HEK293 (cell line): ENCODE data around the gene PARP15.

Experiments
- CTCF ChIP-seq: fragments of 450-650 bp; formaldehyde crosslinking; IDR thresholded peaks from 2 replicates; pipeline ENCODE4 v1.5.1; 2016; ENCODE audit warnings: missing biosample characterization, missing genetic modification characterization
- YY2 ChIP-seq: fragments of 450-650 bp; formaldehyde crosslinking; IDR thresholded peaks from 2 replicates; pipeline ENCODE4 v1.5.1; 2016; ENCODE audit warnings: missing biosample characterization, missing genetic modification characterization
- ZNF121 ChIP-seq: fragments of 450-650 bp; formaldehyde crosslinking; IDR thresholded peaks from 2 replicates; pipeline ENCODE4 v1.5.1; 2016; ENCODE audit warnings: missing biosample characterization, missing genetic modification characterization
- ZNF19 ChIP-seq: fragments of 450-650 bp; formaldehyde crosslinking; IDR thresholded peaks from 2 replicates; pipeline ENCODE4; 2016; ENCODE audit warnings: missing biosample characterization, missing genetic modification characterization, low read depth

DNA sequence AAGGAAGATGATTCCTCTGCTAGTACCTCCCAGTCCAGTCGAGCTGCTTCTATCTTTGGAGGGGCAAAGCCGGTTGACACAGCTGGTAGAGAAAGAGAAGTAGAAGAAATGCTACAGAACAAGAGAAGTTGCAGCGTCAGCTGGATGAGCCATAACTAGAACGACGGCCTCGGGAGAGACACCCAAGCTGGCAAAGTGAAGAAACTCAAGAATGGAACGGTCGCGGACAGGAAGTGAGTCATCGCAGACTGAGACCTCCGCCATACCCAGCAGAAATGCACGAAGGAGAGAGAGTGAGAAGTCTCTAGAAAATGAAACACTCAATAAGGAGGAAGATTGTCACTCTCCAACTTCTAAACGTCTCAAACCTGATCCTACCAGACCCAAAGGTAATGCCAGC is 84.2 kb downstream of the PARP15 start:
- no peak for TF ChIP-seq CTCF (tag by site-specific recombination)
- TF ChIP-seq ZNF19 (tag by site-specific recombination): no peak
- no peak for TF ChIP-seq ZNF121 (tag by site-specific recombination)
- TF ChIP-seq YY2 (tag by site-specific recombination): no peak
